NCI-H146 treated with DMSO at 0.1 percent for 48 hours (cell line): ENCODE data around the gene PDZD7.

Source experiments
- DNase-seq: peaks from one replicate; lab custom pipeline; 2025; ENCODE audit not compliant: unreplicated experiment; lab: John Stamatoyannopoulos, UW

The PDZD7 gene

DNA sequence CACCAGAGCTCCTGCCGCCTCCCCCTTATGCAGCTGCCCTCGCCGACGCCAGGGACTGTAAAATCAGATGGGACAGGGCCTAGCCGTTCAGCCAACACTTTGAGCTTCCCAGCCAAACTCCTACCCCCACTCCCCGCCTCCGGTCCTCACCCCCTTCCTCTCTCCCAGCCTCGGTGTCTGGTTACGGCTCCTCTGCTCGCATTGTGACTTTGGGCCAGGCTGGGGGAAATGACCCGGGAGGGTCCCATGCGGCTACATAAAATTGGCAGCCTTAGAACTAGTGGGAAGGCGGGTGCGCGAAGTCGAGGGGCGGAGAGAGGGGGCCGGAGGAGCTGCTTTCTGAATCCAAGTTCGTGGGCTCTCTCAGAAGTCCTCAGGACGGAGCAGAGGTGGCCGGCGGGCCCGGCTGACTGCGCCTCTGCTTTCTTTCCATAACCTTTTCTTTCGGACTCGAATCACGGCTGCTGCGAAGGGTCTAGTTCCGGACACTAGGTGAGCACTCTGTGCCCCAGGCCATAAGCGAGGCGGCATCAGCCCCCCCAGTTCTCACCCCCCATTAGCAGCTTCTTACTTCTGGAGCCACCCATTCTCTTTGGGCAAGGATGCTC lies 30.8 kb upstream of the PDZD7 start, which contains the start of gene KAZALD1:
KAZALD1 (plus strand) TSS at position 366 of the 608 bp plus-strand sequence. CDS start 604 bp downstream, outside the sequence.
- DNase-seq, result no peak

DNA sequence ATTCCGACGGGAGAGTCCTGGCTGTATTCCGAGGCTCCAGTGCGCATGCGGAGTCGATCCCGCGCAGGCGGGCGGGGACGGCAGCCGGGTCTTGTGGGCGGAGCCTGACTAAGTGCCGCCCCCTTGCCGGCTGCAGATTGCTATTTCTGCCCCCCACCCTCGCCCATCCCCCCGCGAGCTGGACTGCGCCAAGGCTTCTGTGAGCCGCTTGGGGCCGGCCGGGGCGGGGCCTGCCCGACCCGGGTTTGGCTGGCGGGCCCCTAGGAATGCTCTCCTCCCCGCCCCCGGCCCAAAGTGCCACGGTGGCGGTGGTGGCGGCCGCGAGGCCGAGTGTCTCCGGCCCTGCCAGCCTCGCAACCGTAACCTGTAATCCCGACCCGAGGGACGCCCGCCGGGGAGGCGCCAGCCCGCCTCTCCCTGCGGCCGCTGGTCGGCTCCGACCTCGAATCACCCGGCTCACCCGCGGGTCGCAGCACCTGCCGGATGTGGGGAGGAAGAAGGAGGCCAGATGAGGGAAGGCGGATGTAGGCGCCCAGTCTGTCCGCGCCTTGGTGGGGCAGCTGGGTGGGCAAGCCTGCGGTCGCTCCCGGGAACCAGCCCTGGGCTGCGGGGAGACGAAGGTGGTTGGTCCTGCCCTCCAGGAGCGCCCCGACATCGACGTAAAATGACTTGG lies 30.2 kb upstream of the PDZD7 start:
- DNase-seq, result peak; percentile 88

DNA sequence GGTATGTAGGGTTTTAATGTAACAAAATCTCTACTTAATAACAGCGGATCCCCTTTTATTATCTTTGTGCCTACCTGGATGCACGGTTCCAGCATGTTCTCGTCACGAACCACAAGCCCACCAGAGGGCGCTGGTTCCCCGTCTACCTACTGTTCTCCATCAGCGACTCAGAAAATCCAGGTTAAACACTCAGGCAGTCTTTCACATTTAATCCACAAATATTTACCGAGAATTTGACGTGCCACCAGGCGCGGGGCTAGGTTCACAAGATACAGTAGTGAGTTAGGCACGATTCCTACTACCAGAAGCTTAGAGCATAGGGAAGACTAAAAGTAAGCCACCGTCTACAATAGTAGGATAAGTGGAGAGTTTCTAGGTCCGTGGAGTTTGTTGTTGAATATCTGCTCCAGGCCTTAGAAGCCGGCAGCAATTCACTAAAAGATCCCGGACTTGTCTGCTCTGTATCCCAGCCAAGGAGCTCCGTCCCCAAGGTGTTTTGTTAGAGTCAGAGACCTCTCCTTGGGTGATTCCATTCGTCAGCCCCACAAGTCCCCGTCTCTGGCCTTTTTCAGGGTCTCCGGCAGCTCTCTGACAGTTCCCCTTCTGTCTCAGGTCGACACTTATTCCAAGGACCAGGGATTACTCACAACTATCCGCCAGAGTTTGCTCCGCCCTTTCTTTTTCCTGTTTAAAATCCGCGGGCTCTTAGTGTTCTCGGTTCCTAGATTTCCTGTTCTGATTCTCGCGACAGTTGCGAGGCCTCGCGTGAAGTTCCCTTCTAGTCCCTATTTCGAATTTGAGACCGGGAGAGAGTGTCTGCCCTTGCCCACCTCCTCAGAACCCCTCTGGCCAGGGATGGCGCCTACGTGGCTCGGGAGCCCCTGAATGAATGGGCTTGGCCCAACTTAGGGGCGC lies 29.4 kb upstream of the PDZD7 start:
- peak; percentile 88 for DNase-seq

DNA sequence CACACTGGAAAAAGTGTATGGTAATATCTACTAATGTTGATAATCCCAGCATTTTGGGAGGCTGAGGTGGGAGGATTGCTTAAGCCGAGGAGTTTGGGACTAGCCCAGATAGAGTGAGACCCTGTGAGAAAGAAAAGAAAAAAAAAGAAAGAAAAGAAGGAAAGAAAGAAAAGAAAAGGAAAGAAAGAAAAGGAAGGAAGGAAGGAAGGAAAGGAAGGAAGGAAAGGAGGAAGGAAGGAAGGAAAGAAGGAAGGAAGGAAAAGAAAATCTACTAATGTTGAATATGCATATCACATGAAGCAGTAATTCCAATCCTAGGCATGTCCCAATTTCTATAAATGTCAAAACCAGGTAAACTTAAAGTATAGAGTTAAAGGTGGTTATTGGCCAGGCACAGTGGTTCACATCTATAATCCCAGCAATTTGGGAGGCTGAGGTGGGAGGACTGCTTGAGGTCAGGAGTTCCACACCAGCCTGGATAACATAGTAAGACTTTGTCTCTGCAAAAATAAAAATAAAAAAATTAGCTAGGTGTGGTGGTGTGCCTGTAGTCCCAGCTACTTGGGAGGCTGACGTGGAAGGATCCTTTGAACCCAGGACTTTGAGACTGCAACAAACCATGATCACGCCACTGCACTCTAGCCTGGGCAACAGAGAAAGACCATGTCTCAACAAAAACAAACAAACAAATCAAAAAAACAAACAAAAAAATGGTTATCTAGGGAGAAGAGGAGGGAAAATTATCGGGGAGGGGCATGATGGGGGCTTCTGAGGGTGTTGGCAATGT lies 25.6 kb upstream of the PDZD7 start:
- no peak for DNase-seq

DNA sequence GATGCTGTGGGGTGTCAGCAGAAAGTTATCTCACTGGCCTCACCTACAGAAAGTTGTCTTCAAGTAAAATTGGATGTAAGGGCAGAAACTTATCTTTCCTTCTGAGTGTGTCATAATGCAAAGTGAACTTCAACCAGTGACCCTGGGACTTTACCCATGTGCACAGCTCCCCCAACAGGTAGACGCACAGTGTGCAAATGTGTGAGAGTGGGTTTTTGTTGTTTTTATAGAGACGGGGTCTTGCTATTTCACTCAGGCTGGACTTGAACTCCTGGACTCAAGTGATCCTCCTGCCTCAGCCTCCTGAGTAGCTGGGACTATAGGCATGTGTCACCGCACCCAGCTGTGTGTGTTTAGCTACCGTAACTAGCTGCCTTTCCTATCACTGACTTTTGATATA lies 24.5 kb upstream of the PDZD7 start:
- no peak for DNase-seq

DNA sequence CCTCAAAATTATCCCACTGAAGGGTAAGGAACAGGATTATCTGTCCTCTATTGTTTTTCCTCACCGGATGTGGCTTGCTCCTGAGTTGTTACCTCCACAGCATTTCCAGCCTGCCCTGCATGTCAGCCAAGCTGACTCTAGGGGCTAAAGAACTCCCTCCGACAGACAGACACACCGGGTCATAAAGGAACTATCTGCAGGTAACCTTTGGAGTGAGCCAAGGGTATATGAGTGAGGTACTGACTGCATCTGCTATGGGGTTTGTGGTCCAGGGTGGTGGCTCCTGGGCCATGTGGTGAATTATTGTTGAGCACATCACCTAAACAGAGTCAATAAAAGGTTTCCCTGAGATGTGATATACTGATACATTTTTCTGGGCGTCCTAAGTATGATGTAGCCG lies 23.9 kb upstream of the PDZD7 start:
- DNase-seq, result no peak

DNA sequence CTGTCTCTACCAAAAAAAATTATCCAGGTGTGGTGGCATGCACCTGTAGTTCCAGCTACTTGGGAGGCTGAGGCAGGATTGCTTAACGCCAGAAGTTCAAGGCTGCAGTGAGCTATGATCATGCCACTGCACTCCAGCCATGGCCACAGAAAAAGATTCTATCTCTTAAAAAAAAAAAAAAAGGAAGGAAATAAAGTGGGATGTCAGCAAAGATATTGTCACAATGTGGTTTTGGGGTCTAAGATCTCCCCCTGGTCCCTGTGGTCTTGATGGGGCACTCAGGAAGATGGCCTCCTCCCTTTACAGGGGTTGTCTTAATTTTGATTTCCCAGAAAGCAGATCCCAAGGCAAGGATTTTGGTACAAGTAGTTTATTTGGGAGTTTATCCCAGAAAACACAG lies 23.4 kb upstream of the PDZD7 start:
- no peak for DNase-seq

DNA sequence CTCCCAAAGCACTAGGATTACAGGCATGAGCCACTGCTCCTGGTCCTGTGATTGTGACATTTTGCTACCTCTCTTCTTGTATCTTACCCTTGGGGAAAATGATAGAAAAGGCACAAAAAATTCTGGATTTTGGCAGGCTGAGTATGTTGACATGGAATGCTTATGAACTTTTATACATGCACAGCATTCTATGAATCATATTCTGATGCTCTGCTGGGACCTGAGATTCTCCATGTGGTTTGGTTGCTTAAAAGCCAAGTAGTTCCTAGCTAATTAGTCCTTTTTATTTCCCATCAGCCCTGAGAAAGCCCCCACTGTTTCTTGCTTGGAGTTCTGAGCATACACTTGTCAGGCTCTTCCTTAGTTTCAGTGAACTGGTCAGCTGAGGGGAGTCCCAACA lies 22.6 kb upstream of the PDZD7 start:
- DNase-seq, result no peak

DNA sequence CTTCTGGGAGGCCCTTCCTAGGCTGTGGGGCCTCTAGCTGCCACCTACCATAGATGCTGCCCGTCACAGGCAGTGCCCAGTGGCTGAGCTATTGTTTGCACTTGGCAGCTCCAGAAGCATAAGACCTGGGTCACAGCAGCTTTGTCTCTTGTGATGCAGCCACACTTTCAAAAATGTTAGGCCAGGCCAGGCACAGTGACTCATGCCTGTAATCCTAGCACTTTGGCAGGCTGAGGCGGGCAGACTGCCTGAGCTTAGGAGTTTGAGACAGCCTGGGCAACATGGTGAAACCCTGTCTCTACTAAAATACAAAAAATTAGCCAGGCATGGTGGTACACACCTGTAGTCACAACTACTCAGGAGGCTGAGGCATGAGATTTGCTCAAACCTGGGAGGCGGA lies 21.4 kb upstream of the PDZD7 start:
- DNase-seq, result no peak

DNA sequence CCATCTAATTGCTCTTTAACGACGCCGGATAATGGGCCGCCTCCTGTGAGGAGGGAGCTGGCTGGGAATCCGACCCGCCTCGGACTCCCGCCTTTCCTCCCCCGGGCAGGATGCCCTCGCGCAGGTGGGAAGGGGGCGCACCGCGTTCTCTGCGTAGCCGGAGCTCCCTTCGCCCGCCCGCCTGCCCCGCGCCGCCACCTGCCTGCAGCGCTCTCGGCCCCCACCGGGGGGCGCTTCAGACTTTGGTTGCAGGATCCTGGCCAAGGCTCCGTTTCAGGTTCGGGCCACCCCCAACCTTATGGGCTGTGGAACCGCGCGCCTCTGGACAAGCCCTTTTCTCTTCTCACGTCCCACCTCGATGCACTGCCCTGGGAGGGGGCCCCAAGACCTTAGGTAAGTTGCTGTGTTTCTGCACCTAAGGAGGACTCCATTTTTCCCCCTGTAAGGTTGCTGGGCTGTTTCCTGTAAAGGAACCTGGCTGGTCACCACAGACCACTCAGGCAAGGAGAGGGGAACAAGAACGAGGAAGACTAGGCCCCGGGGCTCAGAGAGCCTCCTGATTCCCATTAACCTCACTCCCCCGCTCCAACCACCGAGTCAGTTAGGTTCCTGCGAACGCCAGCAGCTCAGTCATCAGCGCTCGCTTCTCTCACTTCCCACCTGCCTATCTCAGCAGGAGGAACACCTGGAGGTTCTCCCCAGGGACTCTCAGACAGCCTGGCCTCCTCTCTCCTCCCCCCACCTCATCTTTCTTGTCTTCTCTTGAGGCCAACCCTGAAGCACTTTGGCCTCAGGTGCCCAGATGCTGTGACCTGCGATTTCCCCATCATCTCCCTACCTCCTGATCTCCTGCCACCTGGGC lies 19.5 kb upstream of the PDZD7 start:
- DNase-seq, result peak; percentile 90

DNA sequence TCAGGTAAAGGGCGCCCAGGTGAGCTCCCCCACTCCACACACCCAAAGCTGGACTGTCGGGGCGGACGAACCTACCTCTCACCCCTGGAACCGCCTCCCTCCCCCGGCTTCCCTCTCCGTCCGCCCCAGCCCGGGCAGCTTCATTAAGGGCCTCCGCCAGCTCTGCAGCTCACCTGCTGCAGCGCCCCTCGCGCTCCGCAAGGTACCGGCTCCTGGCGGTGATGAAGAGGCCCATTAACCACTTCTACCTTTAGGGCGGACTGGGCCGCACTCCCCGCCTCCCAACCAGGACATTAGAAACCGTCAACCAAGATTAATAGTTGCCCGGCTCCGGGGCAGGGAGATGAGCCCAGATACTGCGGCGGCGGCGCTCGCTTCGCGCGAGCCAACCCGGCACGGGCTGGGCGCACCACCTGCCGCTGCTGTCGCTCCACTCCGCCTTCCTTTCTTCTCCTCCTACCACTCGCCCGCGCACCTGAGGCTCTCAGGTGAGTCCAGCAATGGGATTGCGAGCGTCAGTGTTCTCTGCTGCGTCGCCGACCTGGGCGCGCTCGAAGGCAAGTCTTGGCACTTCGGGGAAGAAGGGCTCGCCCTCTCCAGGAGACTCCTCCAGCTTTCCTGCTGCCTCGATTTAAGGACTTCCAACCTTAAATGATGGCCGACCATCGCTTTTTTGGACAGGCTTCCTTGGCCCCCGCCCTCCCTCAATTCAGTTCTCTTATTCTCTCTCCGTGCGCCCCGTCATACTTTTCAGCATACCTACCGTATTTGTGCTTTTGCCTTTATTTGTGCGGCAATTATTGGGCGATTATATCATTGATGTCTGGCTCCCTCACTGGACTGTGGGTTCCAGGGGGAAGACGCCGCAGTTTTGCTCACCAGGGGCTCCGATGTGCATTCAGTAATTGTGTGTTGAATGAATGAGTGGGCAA lies 17.3 kb upstream of the PDZD7 start:
- DNase-seq, result no peak

DNA sequence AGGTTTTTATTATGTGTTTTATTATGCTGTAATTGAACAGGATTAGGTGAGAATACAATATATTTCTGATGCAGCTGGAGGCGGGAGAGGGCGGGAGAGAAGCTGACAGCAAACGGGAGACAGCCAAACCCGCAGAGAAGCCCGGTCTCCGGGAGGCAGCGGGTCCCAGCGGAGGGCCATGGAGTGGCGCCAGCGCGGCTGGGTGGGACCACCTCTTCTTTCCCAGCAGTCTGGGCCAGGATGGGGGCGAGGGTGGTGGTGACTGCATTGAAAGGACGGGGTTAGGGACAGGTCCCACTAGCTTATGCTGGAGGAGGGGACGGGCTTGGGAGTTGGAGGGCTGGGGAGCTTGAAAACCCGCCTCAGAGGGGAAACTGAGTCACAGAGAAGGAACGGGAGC lies 16.3 kb upstream of the PDZD7 start:
- no peak for DNase-seq

DNA sequence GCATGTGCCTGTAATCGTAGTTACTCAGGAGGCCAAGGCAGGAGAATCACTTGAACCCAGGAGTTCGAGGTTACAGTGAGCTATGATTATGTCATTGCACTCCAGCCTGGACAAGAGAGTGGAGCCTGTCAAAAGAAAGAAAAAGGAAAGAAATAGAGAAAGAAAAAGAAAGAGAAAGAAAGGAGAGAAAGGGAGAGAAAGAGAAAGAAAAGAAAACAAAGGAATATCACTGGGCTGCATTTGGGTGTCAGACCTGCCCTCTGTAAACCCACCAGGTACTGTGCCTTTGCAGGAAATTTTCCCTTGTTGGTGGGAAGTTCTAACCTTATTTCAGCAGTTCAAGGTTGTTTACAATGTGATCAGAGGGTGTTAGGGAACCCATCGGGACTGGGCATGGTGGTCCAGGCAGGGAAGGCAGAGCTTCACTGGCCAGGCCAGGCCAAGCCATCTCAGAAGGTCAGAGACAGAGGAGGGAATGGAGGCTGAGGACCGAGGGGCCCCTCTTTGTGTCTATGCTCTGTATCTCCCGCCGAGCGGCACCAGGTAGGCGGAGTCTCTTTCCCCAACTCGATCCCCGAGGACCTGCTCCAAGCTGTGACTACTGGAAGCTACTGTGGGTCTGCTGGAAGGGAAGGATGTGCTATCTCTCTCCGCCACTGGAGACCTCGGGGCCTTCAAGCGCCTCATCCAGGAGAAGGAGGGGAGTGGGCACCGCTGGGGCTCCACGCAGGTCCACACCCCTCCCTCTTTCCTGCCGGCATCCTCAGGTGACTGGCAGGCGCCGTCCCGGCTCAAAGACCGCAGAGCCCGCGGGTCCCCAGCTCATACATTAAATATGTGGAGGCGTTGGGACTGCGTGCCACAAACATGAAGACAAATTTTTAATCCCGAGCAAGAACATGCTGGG lies 15.7 kb upstream of the PDZD7 start:
- no peak for DNase-seq

DNA sequence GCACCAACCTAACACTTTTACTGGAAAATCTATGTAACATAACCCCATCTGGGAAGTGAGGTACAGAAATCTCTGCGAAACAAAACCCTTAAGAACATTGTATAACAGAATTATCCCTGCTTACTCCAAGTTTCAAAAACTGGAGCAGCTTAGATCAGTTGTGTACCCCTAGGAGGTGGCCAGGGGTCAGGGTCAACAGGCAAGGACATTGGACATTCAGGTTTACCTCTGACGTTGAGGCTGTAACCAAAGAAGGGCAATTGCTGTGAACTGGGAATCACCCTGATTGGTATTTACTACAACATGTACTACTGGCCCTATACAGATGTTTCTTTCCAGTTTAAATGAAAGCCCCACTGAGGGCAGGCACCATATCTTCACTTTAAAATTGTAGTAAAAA lies 13.2 kb upstream of the PDZD7 start:
- DNase-seq, result no peak

DNA sequence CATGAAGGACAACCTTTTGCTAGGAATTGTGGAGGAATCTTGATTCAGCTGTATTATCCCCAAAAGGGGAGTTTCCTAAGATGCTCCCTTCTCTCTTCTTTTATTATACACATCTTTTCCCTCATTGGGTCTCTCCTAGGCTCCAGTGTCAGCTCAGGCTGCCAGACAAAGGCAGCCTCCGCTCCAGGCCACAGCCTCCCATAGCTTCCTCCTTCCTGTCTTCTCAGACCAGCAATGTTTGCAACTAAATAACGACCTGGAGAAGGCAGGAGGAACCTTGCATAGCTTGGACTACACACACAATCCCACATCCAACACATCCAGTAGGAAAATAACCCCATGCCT lies 12.4 kb upstream of the PDZD7 start:
- DNase-seq, result peak; percentile 66

DNA sequence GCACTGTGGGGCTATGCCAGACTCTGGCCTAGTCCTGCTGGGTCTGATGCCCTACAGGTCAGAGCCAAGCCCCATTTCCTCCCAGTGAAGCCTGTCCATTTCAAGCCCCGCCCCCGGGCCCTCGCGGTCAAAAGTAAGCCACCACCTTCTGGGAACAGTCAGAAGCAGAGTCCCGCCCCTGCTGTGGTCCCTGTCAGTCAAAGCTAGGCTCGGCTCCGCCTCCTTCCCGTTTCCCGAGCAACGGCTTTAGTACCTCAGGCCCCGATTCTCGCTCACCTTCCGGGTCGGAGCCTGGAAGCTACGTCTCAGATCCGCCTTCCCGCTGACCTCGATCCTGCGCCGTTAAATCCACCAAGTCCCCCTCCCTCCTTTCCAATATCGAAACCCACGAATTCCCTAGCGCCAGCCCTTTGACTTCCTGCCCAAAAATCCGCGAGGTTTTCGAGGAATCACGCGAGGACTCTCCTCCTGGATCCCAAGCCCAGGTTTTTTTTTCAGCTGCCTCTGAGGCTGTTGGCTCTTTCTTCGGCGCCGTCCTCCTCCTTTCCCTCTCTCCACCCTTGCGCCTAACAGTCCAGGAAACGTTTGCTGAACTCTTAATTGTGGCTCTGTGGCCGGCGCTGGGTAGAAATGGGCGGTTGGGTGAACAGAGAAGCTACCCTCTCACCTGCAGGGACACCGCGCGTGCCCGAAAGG lies 11.9 kb upstream of the PDZD7 start:
- peak; percentile 95 for DNase-seq

DNA sequence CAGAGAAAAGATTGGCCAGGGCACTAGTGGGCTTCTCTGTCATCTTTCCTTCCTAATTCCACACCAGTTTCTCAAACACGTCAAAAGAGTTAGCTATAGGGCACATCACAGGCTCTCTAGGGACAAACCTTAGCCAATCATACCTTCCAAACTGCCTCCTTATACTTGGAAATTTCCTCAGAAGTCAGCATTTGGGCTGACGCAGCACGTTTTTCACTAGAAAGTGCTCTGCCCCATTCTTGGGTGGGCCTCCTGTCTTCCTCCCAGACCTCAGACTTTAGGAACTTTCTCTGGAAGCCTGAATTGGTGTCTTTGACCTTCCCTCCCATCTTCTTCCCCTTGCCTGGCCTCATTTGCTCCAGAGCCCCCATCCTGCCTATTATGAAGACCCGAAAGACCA lies 11.2 kb upstream of the PDZD7 start:
- DNase-seq, result no peak
